HEK293T (cell line): Measurements from ENCODE around the gene ADAMTS7.
"Not testable (repeated sequence)": the region's sequence is repeated elsewhere in the genome, so short reads cannot be mapped to it uniquely, and the experiment has no call there.

Experiments
- ARNT ChIP-seq: fragments of 450-650 bp; IDR thresholded peaks from 2 replicates; pipeline ENCODE4 v1.6.1; 2017; ENCODE audit warnings: mild to moderate bottlenecking
- ELF4 ChIP-seq: fragments of 450-650 bp; IDR thresholded peaks from 2 replicates; pipeline ENCODE4 v1.6.1; 2017; ENCODE audit warnings: antibody characterized with exemption
- FOXA1 ChIP-seq: fragments of 450-650 bp; IDR thresholded peaks from 2 replicates; pipeline ENCODE4 v1.6.1; 2016; ENCODE audit warnings: mild to moderate bottlenecking
- FOXK2 ChIP-seq: fragments of 450-650 bp; IDR thresholded peaks from 2 replicates; pipeline ENCODE4 v1.6.1; 2016; ENCODE audit warnings: mild to moderate bottlenecking
- HDGF ChIP-seq: fragments of 450-650 bp; IDR thresholded peaks from 2 replicates; pipeline ENCODE4 v1.6.1; 2017; ENCODE audit warnings: antibody characterized with exemption, borderline replicate concordance
- L3MBTL2 ChIP-seq: fragments of 450-650 bp; conservative IDR thresholded peaks from 2 replicates; pipeline ENCODE4 v1.6.1; 2016; ENCODE audit warnings: mild to moderate bottlenecking
- NFRKB ChIP-seq: fragments of 450-650 bp; IDR thresholded peaks from 2 replicates; pipeline ENCODE4 v1.6.1; 2016; ENCODE audit warnings: mild to moderate bottlenecking, moderate library complexity
- SP1 ChIP-seq: fragments of 450-650 bp; IDR thresholded peaks from 2 replicates; pipeline ENCODE4 v1.6.1; 2017
- SUZ12 ChIP-seq: fragments of 450-650 bp; IDR thresholded peaks from 2 replicates; pipeline ENCODE4 v1.6.1; 2016; ENCODE audit warnings: mild to moderate bottlenecking
- ZNF384 ChIP-seq: fragments of 450-650 bp; IDR thresholded peaks from 2 replicates; pipeline ENCODE4 v1.6.1; 2016

DNA sequence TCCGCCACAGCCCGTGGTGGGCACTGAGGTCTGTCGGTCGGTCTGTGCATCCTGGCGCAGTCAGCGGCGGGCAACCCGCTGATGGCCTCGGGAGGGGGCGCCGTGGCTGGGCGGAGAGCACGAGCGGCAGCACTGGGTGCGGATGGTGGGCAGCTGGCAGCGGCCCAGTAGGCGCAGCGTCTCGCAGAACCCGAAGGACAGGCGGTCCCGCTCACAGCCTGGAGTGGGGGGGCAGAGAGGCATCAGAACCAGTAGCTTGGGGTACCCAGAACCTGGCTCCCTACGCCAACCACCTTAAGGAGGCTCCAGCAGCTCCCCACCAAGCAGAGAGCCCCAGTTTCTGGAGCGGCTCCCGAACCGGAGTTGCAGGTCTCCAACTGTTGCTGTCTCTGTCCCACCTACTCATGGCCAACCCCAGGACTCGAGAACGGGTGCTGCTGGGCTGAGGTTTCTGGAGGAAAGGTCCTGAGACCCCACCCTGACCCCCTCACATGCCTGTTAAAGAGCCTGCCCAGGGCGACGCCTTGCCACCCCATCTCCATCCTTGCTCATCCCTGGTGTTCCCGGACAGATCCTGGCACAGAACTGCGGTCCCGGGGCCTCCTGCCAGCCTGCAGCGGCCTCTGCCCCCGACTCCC is 51.8 kb downstream of the ADAMTS7 start:
- not testable (repeated sequence) for TF ChIP-seq FOXA1, NFRKB, SP1, ZNF384, ELF4, L3MBTL2, HDGF, SUZ12, ARNT, FOXK2
